H1 (cell line): ENCODE measurements around the gene FXYD5. TPM values are rescaled to one million over a fixed set of nuclear protein-coding genes. Genes with fewer than 3 reads are reported as not detected.
A peak's percentile ranks its signal among the peaks of the same experiment; 100 is the strongest.

ENCODE experiments used
- CTCF ChIA-PET: fragments of 300-600 bp; sonication (Branson Sonifier 250); formaldehyde crosslinking; loops from one replicate; lab custom pipeline; 2021; ENCODE audit not compliant: partially characterized antibody; lab: Charles Lee
- POLR2A ChIA-PET: fragments of 300-600 bp; sonication (Branson Sonifier 250); formaldehyde crosslinking; loops from one replicate; lab custom pipeline; 2021; ENCODE audit warnings: inconsistent platforms; ENCODE audit not compliant: partially characterized antibody; lab: Charles Lee
- DNase-seq, 2 experiments: peaks; one replicate each; pipeline versions ENCODE4 v3.0.0 to v3.0.0-alpha.2; 2010 to 2022; ENCODE audit warnings: low spot score in 2 of 2, low read depth in 1 of 2, mixed read lengths in 1 of 2
- FAIRE-seq: peaks from 2 replicates; lab custom pipeline; 2011; peaks lifted over from hg19 to GRCh38; lab: Jason Lieb, UNC
- H2AFZ ChIP-seq: 2 replicates; pipeline ENCODE4 v1.8.1; 2012; ENCODE audit warnings: low read length, inconsistent platforms
- H2AK5ac ChIP-seq: 2 replicates; pipeline ENCODE4 v1.6.1; 2013; ENCODE audit warnings: low read depth, low read length
- H2BK120ac ChIP-seq: replicated peaks from 2 replicates; pipeline ENCODE3; 2013; ENCODE audit warnings: low read depth, low read length, inconsistent platforms
- H2BK12ac ChIP-seq: 2 replicates; pipeline ENCODE4 v1.6.1; 2013; ENCODE audit warnings: low read depth, low read length
- H2BK15ac ChIP-seq: 2 replicates; pipeline ENCODE4 v1.6.1; 2013; ENCODE audit warnings: low read length
- H2BK20ac ChIP-seq: 2 replicates; pipeline ENCODE4 v1.6.1; 2013; ENCODE audit warnings: low read length
- H2BK5ac ChIP-seq: 2 replicates; pipeline ENCODE4 v1.6.1; 2013; ENCODE audit warnings: low read depth, low read length
- H3K14ac ChIP-seq: 2 replicates; pipeline ENCODE4 v1.6.1; 2013; ENCODE audit warnings: inconsistent platforms; ENCODE audit not compliant: insufficient read length
- H3K18ac ChIP-seq: 2 replicates; pipeline ENCODE4 v1.6.1; 2013; ENCODE audit warnings: low read length; ENCODE audit errors: extremely low read depth
- H3K23ac ChIP-seq: 2 replicates; pipeline ENCODE4 v1.6.1; 2013; ENCODE audit warnings: inconsistent platforms; ENCODE audit not compliant: insufficient read length
- H3K23me2 ChIP-seq: 2 replicates; pipeline ENCODE4 v1.6.1; 2013; ENCODE audit warnings: low read depth, low read length
- H3K27ac ChIP-seq: 2 replicates; pipeline ENCODE4 v1.6.1; 2011; ENCODE audit warnings: low read depth, low read length, inconsistent platforms
- H3K27me3 ChIP-seq, 4 experiments: replicated peaks in 1 of 4; 1 replicate in 1 of 4; 2 replicates in 3 of 4; pipeline versions ENCODE4 v1.6.1 to v1.8.1; 2011 to 2013; ENCODE audit warnings: low read length in 3 of 4, mild to moderate bottlenecking in 3 of 4, inconsistent platforms in 2 of 4, mixed read lengths in 2 of 4, moderate library complexity in 1 of 4; ENCODE audit not compliant: control insufficient read depth in 3 of 4, insufficient read depth in 3 of 4; ENCODE audit errors: extremely low read depth in 1 of 4
- H3K36me3 ChIP-seq, 4 experiments: 2 replicates each; pipeline versions ENCODE4 v1.6.1 to v1.8.1; 2011 to 2013; ENCODE audit warnings: mild to moderate bottlenecking in 4 of 4, low read length in 3 of 4, moderate library complexity in 2 of 4, control low read depth in 1 of 4, inconsistent platforms in 1 of 4; ENCODE audit not compliant: insufficient read depth in 4 of 4, control insufficient read depth in 2 of 4
- H3K4ac ChIP-seq: replicated peaks from 2 replicates; pipeline ENCODE3; 2013; ENCODE audit warnings: low read length, low read depth, mixed read lengths, inconsistent platforms; ENCODE audit not compliant: insufficient read length
- H3K4me1 ChIP-seq, 4 experiments: replicated peaks in 1 of 4; 1 replicate in 1 of 4; 2 replicates in 3 of 4; pipeline versions ENCODE4 v1.6.1 to v1.8.1; 2011 to 2013; ENCODE audit warnings: low read length in 3 of 4, inconsistent platforms in 2 of 4, mixed read lengths in 1 of 4; ENCODE audit not compliant: insufficient read depth in 4 of 4, control insufficient read depth in 3 of 4
- H3K4me2 ChIP-seq, 2 experiments: 2 replicates each; pipeline versions ENCODE4 v1.6.1 to v1.8.1; 2011 to 2013; ENCODE audit warnings: low read depth in 2 of 2, low read length in 2 of 2, control low read depth in 1 of 2, inconsistent platforms in 1 of 2, mild to moderate bottlenecking in 1 of 2; ENCODE audit not compliant: insufficient read depth in 1 of 2
- H3K4me3 ChIP-seq, 4 experiments: fragments of 200-600, 300-600 bp in 1 of 4; sonication (generic), shearing (Covaris generic), sonication (Bioruptor Twin) in 1 of 4; 2 replicates each; pipeline versions ENCODE4 v1.5.1 to v1.8.1; 2011 to 2016; ENCODE audit warnings: low read length in 4 of 4, low read depth in 3 of 4, control low read depth in 2 of 4, inconsistent platforms in 2 of 4, mild to moderate bottlenecking in 2 of 4, mixed read lengths in 1 of 4, moderate library complexity in 1 of 4; ENCODE audit not compliant: insufficient read depth in 2 of 4; ENCODE audit errors: extremely low read depth in 1 of 4
- H3K56ac ChIP-seq: replicated peaks from 2 replicates; pipeline ENCODE3; 2013; ENCODE audit warnings: low read depth, mild to moderate bottlenecking, mixed read lengths, low read length, inconsistent platforms; ENCODE audit not compliant: insufficient read length
- H3K79me1 ChIP-seq: 2 replicates; pipeline ENCODE4 v1.6.1; 2013; ENCODE audit warnings: low read depth, low read length, control low read depth
- H3K79me2 ChIP-seq, 2 experiments: 2 replicates each; pipeline versions ENCODE4 v1.6.1 to v1.8.1; 2012 to 2013; ENCODE audit warnings: low read length in 2 of 2, mild to moderate bottlenecking in 2 of 2, inconsistent platforms in 1 of 2; ENCODE audit not compliant: insufficient read depth in 2 of 2, control insufficient read depth in 1 of 2
- H3K9ac ChIP-seq, 4 experiments: replicated peaks in 1 of 4; 1 replicate in 1 of 4; 2 replicates in 3 of 4; pipeline versions ENCODE4 v1.6.1 to v1.8.1; 2011 to 2013; ENCODE audit warnings: low read depth in 3 of 4, low read length in 3 of 4, control low read depth in 2 of 4, mild to moderate bottlenecking in 2 of 4, moderate library complexity in 2 of 4, inconsistent platforms in 1 of 4; ENCODE audit errors: extremely low read depth in 1 of 4
- H3K9me3 ChIP-seq, 2 experiments: 2 replicates each; pipeline versions ENCODE4 v1.6.1 to v1.8.1; 2012 to 2013; ENCODE audit warnings: mild to moderate bottlenecking in 2 of 2, moderate library complexity in 2 of 2, control low read depth in 1 of 2, inconsistent platforms in 1 of 2, low read depth in 1 of 2, low read length in 1 of 2, mixed read lengths in 1 of 2; ENCODE audit not compliant: insufficient read depth in 2 of 2
- H4K20me1 ChIP-seq, 2 experiments: replicated peaks in 1 of 2; 2 replicates each; pipeline versions ENCODE3 to v1.8.1; 2011 to 2013; ENCODE audit warnings: inconsistent platforms in 2 of 2, low read length in 2 of 2, mild to moderate bottlenecking in 1 of 2; ENCODE audit not compliant: insufficient read depth in 2 of 2, control insufficient read depth in 1 of 2
- H4K5ac ChIP-seq: 2 replicates; pipeline ENCODE4 v1.6.1; 2013; ENCODE audit warnings: low read length, low read depth, mixed read lengths, inconsistent platforms; ENCODE audit not compliant: insufficient read length
- H4K8ac ChIP-seq: 2 replicates; pipeline ENCODE4 v1.8.0; 2013; ENCODE audit warnings: mild to moderate bottlenecking, moderate library complexity, low read length, inconsistent platforms; ENCODE audit not compliant: insufficient read depth; ENCODE audit errors: extremely low read depth
- H4K91ac ChIP-seq: replicated peaks from 2 replicates; pipeline ENCODE3; 2013; ENCODE audit warnings: low read length, mixed read lengths, inconsistent platforms; ENCODE audit not compliant: insufficient read length
- WGBS, 2 experiments: shearing (Covaris generic) in 1 of 2; methylation state at CpG; one replicate each; pipeline versions ENCODE4 v1.1.6 to v1.1.7; 2013 to 2015; ENCODE audit warnings: low lambda C conversion rate in 2 of 2, mixed read lengths in 2 of 2, inconsistent platforms in 1 of 2, low coverage in 1 of 2, missing lambda C conversion rate in 1 of 2; ENCODE audit not compliant: insufficient replicate concordance in 2 of 2, insufficient coverage in 1 of 2, insufficient read length in 1 of 2; ENCODE audit errors: extremely low coverage in 1 of 2, missing lambda C conversion rate in 1 of 2; 5-methylcytosine and 5-hydroxymethylcytosine counted together
- polyA plus RNA-seq, 7 experiments: library from polyadenylated mRNA; depleted of rRNA in 3 of 7; stranded (reverse) in 5 of 7; unstranded in 2 of 7; fragments of >200 nt in 5 of 7; fragments of 200-250 nt in 2 of 7; gene quantifications; 1 replicate in 5 of 7; 2 replicates in 1 of 7; 4 replicates in 1 of 7; pipeline versions ENCODE4 v1.2.1 to v1.2.3, GENCODE V29; 2011 to 2013; ENCODE audit warnings: missing spikeins in 2 of 7, mixed read lengths in 2 of 7
- total RNA-seq: library from RNA; stranded (reverse); fragmentation: NEBNext Ultra II Directional; extraction: Animal tissue kit (Norgen Biotek cat#: 25700); gene quantifications from 2 replicates; pipeline ENCODE4 v1.2.1, GENCODE V29; 2021

The FXYD5 gene
- total and polyA plus RNA-seq, 2 of the 8 experiments (the other 6 are each of a cell fraction or from before 2014, with no cell fraction given): 99.0 to 191 TPM

DNA sequence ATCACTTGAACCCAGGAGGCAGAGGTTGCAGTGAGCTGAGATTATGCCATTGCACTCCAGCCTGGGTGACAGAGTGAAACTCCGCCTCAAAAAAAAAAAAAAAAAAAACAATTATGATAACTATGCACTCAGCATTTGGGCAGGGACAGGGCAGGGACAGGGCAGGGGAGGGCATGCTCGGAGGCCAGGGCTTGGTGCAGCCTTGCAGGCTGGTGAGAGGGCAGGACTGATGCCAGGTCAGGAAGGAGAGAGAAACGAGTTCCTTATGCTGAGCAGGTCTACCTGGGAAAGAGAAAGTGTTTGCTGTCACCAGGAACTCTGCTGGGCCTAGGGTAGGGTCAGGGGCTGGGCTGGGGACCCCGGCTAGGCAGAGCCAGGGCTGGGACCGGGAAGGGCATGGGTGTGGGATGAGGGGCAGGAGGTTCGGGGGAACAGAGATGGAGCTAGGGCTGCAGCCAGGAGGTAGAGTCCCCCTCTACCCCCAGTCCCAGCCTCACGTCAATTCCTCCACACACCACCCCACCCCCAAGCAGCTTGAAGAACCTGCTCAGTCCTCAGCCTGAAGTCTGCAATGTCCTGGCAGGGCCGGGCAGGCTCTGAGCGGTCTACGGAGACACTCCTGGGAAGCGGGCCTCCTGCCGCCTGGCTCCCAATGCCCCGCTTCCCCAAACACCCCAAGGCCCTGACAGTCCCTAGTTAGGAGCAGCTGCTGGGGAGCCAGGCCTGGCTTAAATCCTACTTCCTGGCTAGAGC is 36.1 kb upstream of the FXYD5 start:
- Histone ChIP-seq H2BK120ac (no peak overlapping the region), H4K8ac (no peak overlapping the region), H3K27ac (no peak overlapping the region), H4K20me1 (no peaks in the 10 kb centered on the region), H2BK12ac (peak overlapping the region; percentile 90; the same call in 1 of the 2 replicates), H3K9ac (no peak overlapping the region), H3K14ac (no peak overlapping the region), H4K91ac (peak overlapping the region; percentile 56), H3K4me1 (peaks cover 3 to 26% (median 17%) of the 10 kb centered on the region in 4 experiments), H2BK5ac (no peak overlapping the region), H2BK15ac (no peak overlapping the region), H3K79me2 (no peaks in the 10 kb centered on the region), H4K5ac (no peak overlapping the region), H3K4me3 (no peak overlapping the region), H3K23me2 (no peaks in the 10 kb centered on the region), H2AK5ac (no peak overlapping the region), H3K4ac (no peak overlapping the region), H3K27me3 (peaks cover 0 to 2% (median 0%) of the 10 kb centered on the region in 4 experiments; a peak in 1 of 7 replicates), H3K9me3 (no peaks in the 10 kb centered on the region), H2BK20ac (no peak overlapping the region), H2AFZ (no peak overlapping the region), H3K23ac (no peak overlapping the region), H3K36me3 (no peaks in the 10 kb centered on the region), H3K4me2 (no peak overlapping the region), H3K56ac (no peak overlapping the region), H3K18ac (peak overlapping the region; percentile 19; the same call in 1 of the 2 replicates), H3K79me1 (no peaks in the 10 kb centered on the region)
- FAIRE-seq (no peak), DNase-seq (no peak)
- 87% methylated on average over 12 of the region's 13 CpGs; no CpG with 5 or more reads in 1 of the 2 experiments for WGBS, 2 experiments
- CTCF ChIA-PET: interaction anchor here (1.1 to 6.9 kb wide), 6 partner anchors 20 to 155 kb away, joined by 3 to 154 read pairs (median 4); partner anchors contain the start of genes FXYD1, FXYD7 and LGI4
- POLR2A ChIA-PET: interaction anchor here (1.2 to 2.6 kb wide), 5 partner anchors 9 to 62 kb away, joined by 3 to 9 read pairs (median 5); partner anchors contain the start of genes FXYD7 and LGI4
